Stimulated activated effector memory CD8-positive, alpha-beta T cell treated with anti-CD3 and anti-CD28 coated beads, Interleukin-12 subunit alpha, Interleukin-12 subunit beta, amount 100 ng/mL, for 72 hours (primary cell): ENCODE measurements around the gene KRTAP10-12.
"Not testable (repeated sequence)": the region's sequence is repeated elsewhere in the genome, so short reads cannot be mapped to it uniquely, and the experiment has no call there.

Source experiments
- ATAC-seq: fragments of 150-1000 bp; cut with Tn5 transposase; 2 replicates; pipeline ENCODE4 v1.10.0; 2021
- DNase-seq, 2 donors: peaks; one replicate each; pipeline ENCODE4 v3.0.0; 2021 to 2022; ENCODE audit warnings: low spot score in 2 of 2
- H3K27ac Mint-ChIP-seq: one replicate; pipeline ENCODE4 v1.8.0; 2022; ENCODE audit warnings: mild to moderate bottlenecking, mixed read lengths
- H3K36me3 Mint-ChIP-seq: one replicate; pipeline ENCODE4 v1.8.0; 2022; ENCODE audit warnings: mild to moderate bottlenecking, mixed read lengths
- H3K4me1 Mint-ChIP-seq: one replicate; pipeline ENCODE4 v1.8.0; 2022; ENCODE audit warnings: mixed read lengths
- H3K4me3 Mint-ChIP-seq: one replicate; pipeline ENCODE4 v1.8.0; 2022; ENCODE audit warnings: mild to moderate bottlenecking, mixed read lengths
- H3K9me3 Mint-ChIP-seq: one replicate; pipeline ENCODE4 v1.8.0; 2022; ENCODE audit warnings: mixed read lengths

KRTAP10-12 gene

DNA sequence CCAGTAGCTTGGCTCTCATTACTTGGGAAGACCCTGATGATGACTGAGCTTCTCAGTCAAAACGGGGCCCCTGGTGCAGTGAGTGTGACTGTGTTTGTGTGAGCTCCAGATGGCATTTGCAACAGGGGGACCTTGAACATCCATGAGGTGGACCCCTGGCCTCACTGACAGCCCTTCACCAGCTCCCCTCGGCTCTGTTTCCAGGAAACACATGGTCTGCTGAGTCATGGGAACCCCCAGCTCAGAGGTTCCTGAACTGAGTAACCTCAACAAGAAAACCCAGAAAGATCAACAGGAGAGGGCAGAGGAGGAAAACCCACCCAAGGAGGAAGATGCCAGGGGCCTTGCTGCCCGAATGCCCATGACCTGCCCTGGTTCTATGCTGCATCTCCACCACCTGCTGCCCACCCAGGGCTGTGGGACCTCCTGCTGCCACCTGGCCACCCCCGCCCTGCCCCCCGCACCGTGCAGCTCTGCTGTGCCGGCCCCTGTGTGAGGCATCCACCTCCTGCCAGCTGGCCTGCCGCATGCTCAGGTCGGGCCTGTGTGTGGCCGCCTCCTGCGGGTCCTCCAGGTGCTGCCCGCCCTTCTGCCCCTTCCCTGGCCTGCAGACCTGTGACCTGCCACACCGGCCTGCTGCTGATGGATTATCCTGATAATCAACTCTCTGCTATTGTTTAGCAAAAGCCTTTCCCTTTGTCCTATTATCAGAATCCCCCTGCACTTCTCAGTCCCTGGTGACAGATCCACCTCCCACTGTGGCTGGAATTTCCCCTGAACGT lies 10.8 kb upstream of the KRTAP10-12 start:
- H3K36me3 Mint-ChIP-seq, result no peaks in the 10 kb centered on the region
- ATAC-seq (peak; percentile 62), DNase-seq (peak in 1 of 2 donors; percentile 34)
- H3K4me3 Mint-ChIP-seq, result no peak overlapping the region
- H3K27ac Mint-ChIP-seq, result peak overlapping the region; percentile 68
- no peaks in the 10 kb centered on the region for H3K9me3 Mint-ChIP-seq
- H3K4me1 Mint-ChIP-seq, result peaks cover 16% of the 10 kb centered on the region

DNA sequence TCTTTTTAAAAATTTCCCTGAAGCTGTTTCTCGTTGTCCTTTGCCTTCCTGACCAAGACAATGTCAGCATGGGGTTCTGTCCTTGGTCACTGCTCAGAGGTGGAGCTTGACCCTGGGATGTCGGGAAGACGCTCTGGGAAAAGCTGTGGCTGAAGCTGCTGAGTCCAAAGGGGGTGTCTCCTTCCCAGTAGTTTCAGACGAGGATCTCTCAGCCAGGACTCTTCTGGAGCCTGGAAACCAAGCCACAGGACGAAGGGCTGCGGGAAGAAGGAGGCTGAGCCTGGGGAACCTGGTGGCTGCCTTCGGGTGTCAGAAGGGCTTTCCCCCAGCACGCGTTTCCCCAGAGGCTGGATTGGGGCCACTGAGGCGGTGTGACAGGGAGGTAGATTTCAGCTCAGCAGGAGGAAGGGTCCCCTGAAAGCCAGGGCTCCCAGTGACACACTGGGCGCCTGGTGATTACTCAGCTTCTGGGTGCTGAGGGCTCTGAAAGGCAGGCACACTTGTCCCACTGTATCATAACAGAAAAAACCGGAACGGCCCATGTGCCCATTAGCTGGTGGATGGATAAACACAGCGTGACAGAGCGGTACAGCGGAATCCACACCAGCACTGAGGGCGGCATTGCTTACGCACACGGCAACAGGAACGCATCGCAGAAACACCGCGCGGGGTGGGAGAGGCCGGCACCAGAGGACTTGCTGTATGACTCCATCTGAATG lies 10.0 kb upstream of the KRTAP10-12 start:
- DNase-seq (no peak), ATAC-seq (no peak)
- no peak overlapping the region for H3K4me3 Mint-ChIP-seq
- no peaks in the 10 kb centered on the region for H3K36me3 Mint-ChIP-seq
- no peaks in the 10 kb centered on the region for H3K9me3 Mint-ChIP-seq
- peaks cover 16% of the 10 kb centered on the region for H3K4me1 Mint-ChIP-seq
- H3K27ac Mint-ChIP-seq, result peak overlapping the region; percentile 68

- H3K4me3 Mint-ChIP-seq, result no peak overlapping the region
- H3K27ac Mint-ChIP-seq, result no peak overlapping the region
- H3K36me3 Mint-ChIP-seq, result no peaks in the 10 kb centered on the region
- ATAC-seq, result no peak
- no peak for DNase-seq
- peaks cover 16% of the 10 kb centered on the region for H3K4me1 Mint-ChIP-seq
- H3K9me3 Mint-ChIP-seq, result peaks cover 5% of the 10 kb centered on the region
Observed at GRCh38 chr21:44687671-44688070, 9.3 kb upstream of the KRTAP10-12 start.

DNA sequence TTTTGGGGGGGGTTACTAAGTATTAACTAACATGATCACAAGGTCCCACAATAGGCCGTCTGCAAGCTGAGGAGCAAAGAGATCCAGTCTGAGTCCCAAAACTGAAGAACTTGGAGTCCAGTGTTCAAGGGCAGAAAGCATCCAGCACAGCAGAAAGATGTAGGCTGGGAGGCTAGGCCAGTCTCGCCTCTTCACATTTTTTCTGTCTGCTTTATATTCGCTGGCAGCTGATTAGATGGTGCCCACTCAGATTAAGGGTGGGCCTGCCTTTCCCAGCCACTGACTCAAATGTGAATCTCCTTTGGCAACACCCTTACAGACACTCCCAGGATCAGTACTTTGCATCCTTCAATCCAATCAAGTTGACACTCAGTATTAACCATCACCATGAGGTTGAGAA lies 7.2 kb upstream of the KRTAP10-12 start:
- H3K27ac Mint-ChIP-seq, H3K4me3 Mint-ChIP-seq, ATAC-seq, H3K36me3 Mint-ChIP-seq: not testable (repeated sequence)
- H3K4me1 Mint-ChIP-seq, result peaks cover 22% of the 10 kb centered on the region
- DNase-seq, result peak in 1 of 2 donors; percentile 25
- H3K9me3 Mint-ChIP-seq, result peaks cover 14% of the 10 kb centered on the region

DNA sequence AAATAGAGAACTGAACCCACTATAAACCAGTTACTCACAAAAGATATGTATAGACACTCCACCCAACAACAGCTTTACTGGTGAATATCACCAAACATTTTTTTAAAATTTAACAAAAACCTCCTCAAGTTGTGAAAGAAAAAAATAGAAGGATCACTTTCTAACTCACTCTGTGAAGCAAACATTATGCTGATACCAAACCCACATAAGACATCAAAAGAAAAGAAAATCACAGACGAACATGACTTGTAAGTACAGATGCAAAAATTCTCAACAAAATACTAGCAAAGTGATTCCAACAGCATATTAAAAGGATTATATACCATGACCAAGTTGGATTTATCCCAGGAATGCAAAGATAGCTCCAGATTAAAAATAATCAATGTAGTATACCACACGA lies 5.3 kb upstream of the KRTAP10-12 start:
- H3K4me1 Mint-ChIP-seq, result peaks cover 30% of the 10 kb centered on the region
- no peaks in the 10 kb centered on the region for H3K36me3 Mint-ChIP-seq
- H3K9me3 Mint-ChIP-seq, result peaks cover 14% of the 10 kb centered on the region
- DNase-seq (no peak), ATAC-seq (no peak)
- H3K27ac Mint-ChIP-seq, result no peak overlapping the region
- no peak overlapping the region for H3K4me3 Mint-ChIP-seq

GRCh38 chr21:44692798-44693512 lies 4.0 kb upstream of the KRTAP10-12 start:
- no peak overlapping the region for H3K4me3 Mint-ChIP-seq
- H3K27ac Mint-ChIP-seq, result no peak overlapping the region
- peaks cover 14% of the 10 kb centered on the region for H3K9me3 Mint-ChIP-seq
- H3K36me3 Mint-ChIP-seq, result no peaks in the 10 kb centered on the region
- no peak for ATAC-seq
- peaks cover 38% of the 10 kb centered on the region for H3K4me1 Mint-ChIP-seq
- DNase-seq, result no peak

- DNase-seq (peak in 1 of 2 donors; percentile 45), ATAC-seq (no peak)
- peak overlapping the region; percentile 46 for H3K27ac Mint-ChIP-seq
- peaks cover 44% of the 10 kb centered on the region for H3K4me1 Mint-ChIP-seq
- no peak overlapping the region for H3K4me3 Mint-ChIP-seq
- H3K36me3 Mint-ChIP-seq, result no peaks in the 10 kb centered on the region
- peaks cover 14% of the 10 kb centered on the region for H3K9me3 Mint-ChIP-seq
Observed at GRCh38 chr21:44694776-44695175, 2.2 kb upstream of the KRTAP10-12 start.

DNA sequence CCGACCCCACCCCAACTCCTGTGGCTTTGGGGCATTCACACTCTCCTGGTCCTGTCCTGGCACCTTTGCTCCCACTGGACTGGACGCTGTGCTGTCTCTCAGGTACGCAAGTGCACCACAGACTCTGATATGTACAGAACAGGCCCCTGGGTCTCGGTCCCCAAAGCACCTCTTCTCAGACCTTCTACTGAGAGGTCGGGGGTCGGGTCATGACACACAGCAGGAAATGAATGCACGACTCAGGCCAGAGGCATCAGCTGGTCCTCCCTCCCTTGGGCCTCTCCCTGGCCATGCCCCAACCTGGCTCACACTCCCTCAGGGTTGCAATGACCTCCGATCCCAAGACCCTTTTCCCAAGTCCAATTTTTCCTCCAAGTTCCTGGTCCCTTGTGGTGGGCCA lies 1.8 kb upstream of the KRTAP10-12 start:
- Mint-ChIP-seq H3K27ac (peak overlapping the region; percentile 46), H3K4me1 (peaks cover 44% of the 10 kb centered on the region), H3K9me3 (peaks cover 14% of the 10 kb centered on the region), H3K4me3 (no peak overlapping the region), H3K36me3 (no peaks in the 10 kb centered on the region)
- ATAC-seq (no peak), DNase-seq (peak in 1 of 2 donors; percentile 38)

GRCh38 chr21:44695641-44696040 lies 1.3 kb upstream of the KRTAP10-12 start:
- ATAC-seq, result no peak
- no peaks in the 10 kb centered on the region for H3K36me3 Mint-ChIP-seq
- H3K9me3 Mint-ChIP-seq, result peaks cover 14% of the 10 kb centered on the region
- H3K4me3 Mint-ChIP-seq, result no peak overlapping the region
- H3K4me1 Mint-ChIP-seq, result peaks cover 44% of the 10 kb centered on the region
- DNase-seq, result no peak
- no peak overlapping the region for H3K27ac Mint-ChIP-seq

DNA sequence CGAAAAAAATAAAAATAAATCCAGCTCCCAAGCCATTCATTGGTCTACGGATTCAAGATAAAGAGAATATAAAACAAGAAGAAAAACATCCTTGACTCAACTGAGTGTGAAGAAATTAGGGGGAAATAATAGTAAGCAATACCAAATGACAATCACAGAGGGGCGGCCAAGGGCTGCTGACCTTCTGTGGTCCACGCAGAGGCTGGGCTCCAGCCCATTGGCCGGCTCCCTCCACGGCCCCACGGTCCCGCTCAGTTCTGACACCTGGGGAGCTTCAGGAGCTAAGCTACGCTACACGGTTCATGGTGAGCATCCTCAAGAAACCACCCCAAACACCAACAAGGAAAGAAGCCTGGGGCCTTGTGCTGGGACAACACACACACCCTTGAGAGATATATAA lies 400 bp upstream of the KRTAP10-12 start:
- DNase-seq (no peak), ATAC-seq (no peak)
- H3K9me3 Mint-ChIP-seq, result peaks cover 14% of the 10 kb centered on the region
- H3K4me3 Mint-ChIP-seq, result no peak overlapping the region
- no peaks in the 10 kb centered on the region for H3K36me3 Mint-ChIP-seq
- H3K27ac Mint-ChIP-seq, result no peak overlapping the region
- H3K4me1 Mint-ChIP-seq, result peaks cover 44% of the 10 kb centered on the region

DNA sequence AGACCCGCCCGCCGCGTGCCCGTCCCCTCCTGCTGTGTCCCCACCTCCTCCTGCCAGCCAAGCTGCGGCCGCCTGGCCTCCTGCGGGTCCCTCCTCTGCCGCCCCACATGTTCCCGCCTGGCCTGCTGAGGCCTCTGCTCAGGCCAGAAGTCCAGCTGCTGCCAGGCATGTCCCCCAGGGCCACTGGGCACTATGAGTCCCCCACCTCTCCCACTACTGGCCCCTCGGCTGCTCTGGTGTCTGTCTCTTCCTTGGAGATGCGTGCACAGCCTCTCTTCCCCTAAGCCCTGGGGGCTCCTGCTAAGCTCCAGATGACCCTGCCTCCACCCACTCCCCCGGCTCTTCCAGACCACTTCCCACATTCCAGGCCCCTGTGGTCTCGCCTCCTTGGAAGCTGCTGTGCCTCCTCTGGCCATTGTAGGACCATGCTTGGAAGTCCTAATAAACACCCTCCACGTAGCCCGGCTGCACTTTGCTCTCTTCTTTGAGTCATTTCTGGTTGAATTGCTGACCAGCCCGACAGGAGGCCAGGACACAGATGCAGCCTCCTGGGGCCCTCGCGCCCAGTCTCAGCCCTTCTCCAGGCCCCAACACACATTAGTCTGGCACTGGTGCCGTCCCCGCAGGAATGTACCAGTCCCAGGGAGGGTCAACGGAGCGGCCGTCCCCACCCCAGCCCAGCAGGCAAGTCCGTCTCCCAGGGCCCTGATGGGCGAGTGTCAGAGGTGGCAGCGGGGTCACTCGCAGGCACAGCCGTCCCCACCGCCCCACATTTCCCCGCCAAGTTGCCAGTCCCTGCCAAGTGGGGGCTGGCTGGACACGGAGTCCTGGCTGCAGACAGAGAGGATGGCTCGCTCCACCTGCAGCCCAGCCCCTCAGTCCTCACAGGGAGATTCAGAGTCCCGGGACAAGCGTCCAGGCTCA lies 1.1 kb downstream of the KRTAP10-12 start:
- no peaks in the 10 kb centered on the region for H3K36me3 Mint-ChIP-seq
- peaks cover 6% of the 10 kb centered on the region for H3K9me3 Mint-ChIP-seq
- peak overlapping the region; percentile 70 for H3K27ac Mint-ChIP-seq
- peaks cover 52% of the 10 kb centered on the region for H3K4me1 Mint-ChIP-seq
- ATAC-seq, result no peak
- peak in 1 of 2 donors; percentile 30 for DNase-seq
- H3K4me3 Mint-ChIP-seq, result no peak overlapping the region

DNA sequence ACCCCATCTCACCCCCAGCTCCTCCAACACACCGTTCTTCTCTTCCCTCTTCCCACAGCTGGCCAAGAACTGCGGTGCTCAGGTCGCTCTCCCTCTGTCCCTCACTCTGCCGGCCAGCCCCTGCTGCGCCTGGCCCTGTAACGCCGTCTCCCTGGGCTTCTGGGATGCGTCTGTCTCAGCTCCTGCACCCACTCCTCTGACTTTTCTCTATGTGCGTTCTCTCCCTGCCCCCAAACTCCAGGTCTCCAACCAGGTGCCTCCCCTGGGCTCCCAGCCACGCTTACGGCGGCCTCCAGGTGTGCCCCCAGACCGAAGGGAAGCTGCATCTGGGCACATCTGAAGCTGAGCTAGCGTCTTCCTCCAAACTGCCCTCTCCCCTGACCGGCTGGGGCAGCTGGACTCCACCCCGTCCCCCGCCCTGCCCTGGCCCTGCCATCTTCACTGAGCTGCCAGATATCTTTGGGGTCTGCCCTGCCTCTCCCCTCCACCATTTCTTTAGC lies 2.6 kb downstream of the KRTAP10-12 start:
- DNase-seq (peak in 1 of 2 donors; percentile 29), ATAC-seq (no peak)
- H3K4me3 Mint-ChIP-seq, result no peak overlapping the region
- H3K36me3 Mint-ChIP-seq, result no peaks in the 10 kb centered on the region
- peaks cover 47% of the 10 kb centered on the region for H3K4me1 Mint-ChIP-seq
- H3K27ac Mint-ChIP-seq, result no peak overlapping the region
- no peaks in the 10 kb centered on the region for H3K9me3 Mint-ChIP-seq

- H3K4me3 Mint-ChIP-seq, result no peak overlapping the region
- no peaks in the 10 kb centered on the region for H3K9me3 Mint-ChIP-seq
- no peak for DNase-seq
- peaks cover 41% of the 10 kb centered on the region for H3K4me1 Mint-ChIP-seq
- no peak for ATAC-seq
- no peak overlapping the region for H3K27ac Mint-ChIP-seq
- H3K36me3 Mint-ChIP-seq, result no peaks in the 10 kb centered on the region
Observed at GRCh38 chr21:44700101-44701022, 3.4 kb downstream of the KRTAP10-12 start.

DNA sequence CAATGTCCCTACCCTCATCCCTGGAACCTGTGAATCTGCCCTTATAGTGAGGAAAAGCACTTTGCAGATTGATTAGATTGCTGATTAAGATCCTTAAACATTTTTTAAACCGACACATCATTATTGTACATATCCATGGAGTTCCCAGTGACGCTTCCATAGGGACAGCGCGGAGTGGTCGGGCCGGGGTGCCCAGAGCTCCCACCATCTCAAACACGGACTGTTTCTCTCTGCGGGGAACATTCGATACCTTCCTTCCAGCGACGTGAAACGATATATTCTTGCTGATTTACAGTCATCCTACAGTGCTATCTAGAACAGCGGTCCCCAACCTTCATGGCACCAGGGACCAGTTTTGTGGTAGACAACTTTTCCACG lies 4.0 kb downstream of the KRTAP10-12 start:
- Mint-ChIP-seq H3K27ac (no peak overlapping the region), H3K9me3 (no peaks in the 10 kb centered on the region), H3K4me3 (no peak overlapping the region), H3K36me3 (no peaks in the 10 kb centered on the region), H3K4me1 (peaks cover 34% of the 10 kb centered on the region)
- ATAC-seq, result no peak
- no peak for DNase-seq
